SK-N-MC (cell line): Measurements from ENCODE around the gene VIPR2.

Source experiments
- EZH2 ChIP-seq: fragments of 200-600 bp; sonication (generic); IDR thresholded peaks from one replicate; pipeline ENCODE4 v1.6.1; 2017; ENCODE audit warnings: antibody characterized with exemption
- FOXP2 ChIP-seq: optimal IDR thresholded peaks from 2 replicates; pipeline ENCODE3; 2011; ENCODE audit warnings: mild to moderate bottlenecking, moderate library complexity; ENCODE audit not compliant: insufficient read depth; ENCODE audit errors: extremely low read length, control extremely low read depth
- POLR2AphosphoS5 ChIP-seq: IDR thresholded peaks from 2 replicates; pipeline ENCODE4 v1.6.1; 2012; ENCODE audit warnings: mild to moderate bottlenecking, low read depth, low read length, borderline replicate concordance

DNA sequence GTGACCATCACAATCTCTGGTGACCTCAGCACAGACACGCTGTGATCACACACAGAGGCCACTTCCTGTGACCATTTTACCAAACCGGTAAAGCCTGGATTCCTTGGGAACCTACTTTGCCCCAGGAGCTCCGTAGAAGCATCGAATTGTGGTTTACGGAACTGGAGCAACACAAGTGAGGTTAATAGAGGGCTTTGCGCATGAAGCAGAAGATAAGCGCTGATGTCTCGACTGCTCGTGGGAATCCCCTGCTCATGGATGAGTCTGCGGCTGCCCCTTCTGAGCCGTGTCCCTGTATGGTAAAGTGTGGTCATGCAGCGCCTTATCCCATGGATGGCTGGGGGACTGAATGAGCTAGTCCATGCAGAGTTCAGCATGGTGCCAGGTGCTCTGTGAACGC is 53.6 kb downstream of the VIPR2 start:
- TF ChIP-seq POLR2AphosphoS5 (no peak), EZH2 (no peak), FOXP2 (no peak)
